ENCODE results near the gene LMTK3.

DNA sequence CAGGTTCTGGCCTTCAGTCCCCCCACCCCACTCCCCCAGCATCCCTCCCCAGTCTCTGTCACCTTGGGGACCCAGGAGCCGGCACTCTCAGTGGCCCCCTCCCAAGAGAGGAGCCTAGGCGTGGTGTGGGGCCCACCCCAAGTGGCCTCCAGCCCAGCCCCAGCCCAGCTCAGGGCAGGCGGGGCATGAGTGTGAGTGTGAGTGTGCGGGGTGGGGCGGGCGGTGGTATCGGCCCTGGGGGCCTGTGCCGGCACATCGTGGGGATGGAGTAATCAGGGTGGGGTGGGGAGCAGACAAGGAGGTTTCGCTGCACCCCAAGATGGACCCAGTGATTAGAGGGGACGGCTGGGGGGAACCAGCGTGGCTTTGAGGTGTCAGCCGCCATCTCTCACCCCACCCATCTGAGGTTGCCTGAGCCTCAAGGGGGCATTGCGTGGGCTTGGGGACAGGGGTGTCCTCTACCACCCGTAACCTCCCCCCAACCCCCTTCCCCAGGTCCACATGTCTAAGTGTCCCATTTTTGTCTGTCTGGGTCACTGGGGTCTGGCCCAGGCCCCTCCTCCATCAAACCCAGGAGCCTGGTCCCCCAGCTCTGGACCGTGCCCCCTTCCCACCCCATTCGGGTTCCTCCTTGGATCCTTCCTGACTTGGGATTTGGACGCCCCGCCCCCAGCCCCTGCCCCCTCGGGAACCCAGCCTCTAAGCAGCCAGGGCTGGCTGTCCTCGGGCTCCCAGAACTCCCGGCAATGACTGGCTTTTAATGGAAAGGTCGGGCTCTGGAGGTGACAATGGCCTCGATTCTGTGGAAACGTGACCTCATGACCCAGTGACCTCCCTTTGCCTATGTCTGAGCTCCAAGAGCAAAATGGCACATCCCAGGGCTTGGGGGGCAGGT, 33.5 kb upstream of the LMTK3 start:
- TF ChIP-seq, protein P1, sequence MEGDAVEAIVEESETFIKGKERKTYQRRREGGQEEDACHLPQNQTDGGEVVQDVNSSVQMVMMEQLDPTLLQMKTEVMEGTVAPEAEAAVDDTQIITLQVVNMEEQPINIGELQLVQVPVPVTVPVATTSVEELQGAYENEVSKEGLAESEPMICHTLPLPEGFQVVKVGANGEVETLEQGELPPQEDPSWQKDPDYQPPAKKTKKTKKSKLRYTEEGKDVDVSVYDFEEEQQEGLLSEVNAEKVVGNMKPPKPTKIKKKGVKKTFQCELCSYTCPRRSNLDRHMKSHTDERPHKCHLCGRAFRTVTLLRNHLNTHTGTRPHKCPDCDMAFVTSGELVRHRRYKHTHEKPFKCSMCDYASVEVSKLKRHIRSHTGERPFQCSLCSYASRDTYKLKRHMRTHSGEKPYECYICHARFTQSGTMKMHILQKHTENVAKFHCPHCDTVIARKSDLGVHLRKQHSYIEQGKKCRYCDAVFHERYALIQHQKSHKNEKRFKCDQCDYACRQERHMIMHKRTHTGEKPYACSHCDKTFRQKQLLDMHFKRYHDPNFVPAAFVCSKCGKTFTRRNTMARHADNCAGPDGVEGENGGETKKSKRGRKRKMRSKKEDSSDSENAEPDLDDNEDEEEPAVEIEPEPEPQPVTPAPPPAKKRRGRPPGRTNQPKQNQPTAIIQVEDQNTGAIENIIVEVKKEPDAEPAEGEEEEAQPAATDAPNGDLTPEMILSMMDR (CRISPR knock-in tag; IDR thresholded peaks at IDR 0.05) = no peak
- TF ChIP-seq, protein P2, sequence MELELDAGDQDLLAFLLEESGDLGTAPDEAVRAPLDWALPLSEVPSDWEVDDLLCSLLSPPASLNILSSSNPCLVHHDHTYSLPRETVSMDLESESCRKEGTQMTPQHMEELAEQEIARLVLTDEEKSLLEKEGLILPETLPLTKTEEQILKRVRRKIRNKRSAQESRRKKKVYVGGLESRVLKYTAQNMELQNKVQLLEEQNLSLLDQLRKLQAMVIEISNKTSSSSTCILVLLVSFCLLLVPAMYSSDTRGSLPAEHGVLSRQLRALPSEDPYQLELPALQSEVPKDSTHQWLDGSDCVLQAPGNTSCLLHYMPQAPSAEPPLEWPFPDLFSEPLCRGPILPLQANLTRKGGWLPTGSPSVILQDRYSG (CRISPR knock-in tag; IDR thresholded peaks at IDR 0.05) = no peak
- no peak for TF ChIP-seq ZSCAN30 (CRISPR knock-in tag; IDR thresholded peaks at IDR 0.05)
- TF ChIP-seq, protein P3, sequence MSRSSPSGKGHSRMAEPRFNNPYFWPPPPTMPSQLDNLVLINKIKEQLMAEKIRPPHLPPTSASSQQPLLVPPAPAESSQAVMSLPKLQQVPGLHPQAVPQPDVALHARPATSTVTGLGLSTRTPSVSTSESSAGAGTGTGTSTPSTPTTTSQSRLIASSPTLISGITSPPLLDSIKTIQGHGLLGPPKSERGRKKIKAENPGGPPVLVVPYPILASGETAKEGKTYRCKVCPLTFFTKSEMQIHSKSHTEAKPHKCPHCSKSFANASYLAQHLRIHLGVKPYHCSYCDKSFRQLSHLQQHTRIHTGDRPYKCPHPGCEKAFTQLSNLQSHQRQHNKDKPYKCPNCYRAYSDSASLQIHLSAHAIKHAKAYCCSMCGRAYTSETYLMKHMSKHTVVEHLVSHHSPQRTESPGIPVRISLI (CRISPR knock-in tag; IDR thresholded peaks at IDR 0.05; ENCODE audit: borderline replicate concordance) = no peak
- no peak for TF ChIP-seq FOXJ3 (CRISPR knock-in tag; IDR thresholded peaks at IDR 0.05; ENCODE audit: borderline replicate concordance)
- TF ChIP-seq, protein P4, sequence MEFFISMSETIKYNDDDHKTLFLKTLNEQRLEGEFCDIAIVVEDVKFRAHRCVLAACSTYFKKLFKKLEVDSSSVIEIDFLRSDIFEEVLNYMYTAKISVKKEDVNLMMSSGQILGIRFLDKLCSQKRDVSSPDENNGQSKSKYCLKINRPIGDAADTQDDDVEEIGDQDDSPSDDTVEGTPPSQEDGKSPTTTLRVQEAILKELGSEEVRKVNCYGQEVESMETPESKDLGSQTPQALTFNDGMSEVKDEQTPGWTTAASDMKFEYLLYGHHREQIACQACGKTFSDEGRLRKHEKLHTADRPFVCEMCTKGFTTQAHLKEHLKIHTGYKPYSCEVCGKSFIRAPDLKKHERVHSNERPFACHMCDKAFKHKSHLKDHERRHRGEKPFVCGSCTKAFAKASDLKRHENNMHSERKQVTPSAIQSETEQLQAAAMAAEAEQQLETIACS (CRISPR knock-in tag; IDR thresholded peaks at IDR 0.05) = no peak
- no peak for TF ChIP-seq ZSCAN22 (CRISPR knock-in tag; IDR thresholded peaks at IDR 0.05)
- no peak for TF ChIP-seq GTF2F1 (IDR thresholded peaks at IDR 0.05; ENCODE audit: low read length)
- TF ChIP-seq DMAP1 (CRISPR knock-in tag; IDR thresholded peaks at IDR 0.05) = no peak
- no peak for TF ChIP-seq SIX1 (CRISPR knock-in tag; IDR thresholded peaks at IDR 0.05; ENCODE audit: borderline replicate concordance)
- TF ChIP-seq, protein P5, sequence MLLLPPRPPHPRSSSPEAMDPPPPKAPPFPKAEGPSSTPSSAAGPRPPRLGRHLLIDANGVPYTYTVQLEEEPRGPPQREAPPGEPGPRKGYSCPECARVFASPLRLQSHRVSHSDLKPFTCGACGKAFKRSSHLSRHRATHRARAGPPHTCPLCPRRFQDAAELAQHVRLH (CRISPR knock-in tag; IDR thresholded peaks at IDR 0.05; ENCODE audit: borderline replicate concordance, low read depth) = no peak
- no peak for TF ChIP-seq POLR2A (IDR thresholded peaks at IDR 0.05; ENCODE audit: insufficient read depth in 1 of 2, low read depth in 2 of 2, low read length in 2 of 2)
- no peak for TF ChIP-seq XBP1 (CRISPR knock-in tag; IDR thresholded peaks at IDR 0.05)
- no peak for TF ChIP-seq NCOA1 (CRISPR knock-in tag; IDR thresholded peaks at IDR 0.05)

Data from HepG2 (cell line).